Measurements from ENCODE around the gene INS.

The INS gene

DNA sequence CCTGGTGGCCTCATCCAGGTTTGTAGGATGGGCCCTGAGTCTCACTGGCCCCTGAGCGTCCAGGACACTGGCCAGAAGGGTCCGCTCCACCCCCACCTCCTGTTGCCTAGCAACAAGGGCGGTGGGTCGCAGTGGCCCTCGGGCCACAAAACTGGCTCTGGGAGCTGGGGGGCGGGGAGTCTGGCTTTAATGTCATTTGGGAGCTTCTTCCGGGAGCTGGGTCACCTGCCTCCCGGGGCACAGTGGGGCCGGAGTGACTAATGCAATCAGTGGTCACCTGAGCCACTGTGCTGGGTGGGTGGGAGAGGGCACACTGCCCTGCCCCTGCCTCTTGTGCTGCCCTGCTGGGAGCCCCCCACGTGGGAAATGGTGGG is 8.0 kb upstream of the INS start:
- Histone ChIP-seq H3K9ac (ENCODE audit: low read depth, low read length) (no peak overlapping the region), H2AFZ (ENCODE audit: low read depth, low read length) (no peak overlapping the region), H4K20me1 (ENCODE audit: insufficient read depth, low read length) (peaks cover 10% of the 10 kb centered on the region; the same call in 1 of the 2 replicates), H3K4me2 (ENCODE audit: insufficient read depth, low read length) (no peak overlapping the region), H3K4me3 (ENCODE audit: low read depth in 1 of 2, low read length in 2 of 2) (no peak overlapping the region), H3K4me1 (ENCODE audit: insufficient read depth, low read length) (no peaks in the 10 kb centered on the region), H3K27ac (ENCODE audit: low read length) (no peak overlapping the region), H3K79me2 (ENCODE audit: insufficient read depth, low read length) (no peaks in the 10 kb centered on the region), H3K36me3 (ENCODE audit: insufficient read depth, low read length) (no peaks in the 10 kb centered on the region), H3K9me3 (ENCODE audit: insufficient read depth, low read length, severe bottlenecking) (no peaks in the 10 kb centered on the region), H3K27me3 (ENCODE audit: insufficient read depth, low read length, poor library complexity) (no peaks in the 10 kb centered on the region)
- ATAC-seq (ENCODE audit: insufficient read depth, low read depth) = no peak
- DNase-seq = no peak
- no peak for TF ChIP-seq EZH2 (IDR thresholded peaks at IDR 0.05; ENCODE audit: borderline replicate concordance, low read depth, low read length, severe bottlenecking)
- TF ChIP-seq, protein P1, sequence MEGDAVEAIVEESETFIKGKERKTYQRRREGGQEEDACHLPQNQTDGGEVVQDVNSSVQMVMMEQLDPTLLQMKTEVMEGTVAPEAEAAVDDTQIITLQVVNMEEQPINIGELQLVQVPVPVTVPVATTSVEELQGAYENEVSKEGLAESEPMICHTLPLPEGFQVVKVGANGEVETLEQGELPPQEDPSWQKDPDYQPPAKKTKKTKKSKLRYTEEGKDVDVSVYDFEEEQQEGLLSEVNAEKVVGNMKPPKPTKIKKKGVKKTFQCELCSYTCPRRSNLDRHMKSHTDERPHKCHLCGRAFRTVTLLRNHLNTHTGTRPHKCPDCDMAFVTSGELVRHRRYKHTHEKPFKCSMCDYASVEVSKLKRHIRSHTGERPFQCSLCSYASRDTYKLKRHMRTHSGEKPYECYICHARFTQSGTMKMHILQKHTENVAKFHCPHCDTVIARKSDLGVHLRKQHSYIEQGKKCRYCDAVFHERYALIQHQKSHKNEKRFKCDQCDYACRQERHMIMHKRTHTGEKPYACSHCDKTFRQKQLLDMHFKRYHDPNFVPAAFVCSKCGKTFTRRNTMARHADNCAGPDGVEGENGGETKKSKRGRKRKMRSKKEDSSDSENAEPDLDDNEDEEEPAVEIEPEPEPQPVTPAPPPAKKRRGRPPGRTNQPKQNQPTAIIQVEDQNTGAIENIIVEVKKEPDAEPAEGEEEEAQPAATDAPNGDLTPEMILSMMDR (IDR thresholded peaks at IDR 0.05; ENCODE audit: borderline replicate concordance, extremely low read depth, low read length, poor library complexity, severe bottlenecking) = no peak

- Histone ChIP-seq H3K9ac (ENCODE audit: low read depth, low read length) (no peak overlapping the region), H3K9me3 (ENCODE audit: insufficient read depth, low read length, severe bottlenecking) (no peaks in the 10 kb centered on the region), H3K27me3 (ENCODE audit: insufficient read depth, low read length, poor library complexity) (no peaks in the 10 kb centered on the region), H3K4me3 (ENCODE audit: low read depth in 1 of 2, low read length in 2 of 2) (no peak overlapping the region), H3K36me3 (ENCODE audit: insufficient read depth, low read length) (no peaks in the 10 kb centered on the region), H3K4me1 (ENCODE audit: insufficient read depth, low read length) (no peaks in the 10 kb centered on the region), H3K4me2 (ENCODE audit: insufficient read depth, low read length) (no peak overlapping the region), H2AFZ (ENCODE audit: low read depth, low read length) (no peak overlapping the region), H3K27ac (ENCODE audit: low read length) (no peak overlapping the region), H4K20me1 (ENCODE audit: insufficient read depth, low read length) (peaks cover 11% of the 10 kb centered on the region; the same call in 1 of the 2 replicates), H3K79me2 (ENCODE audit: insufficient read depth, low read length) (no peaks in the 10 kb centered on the region)
- ATAC-seq (ENCODE audit: insufficient read depth, low read depth) = no peak
- DNase-seq = no peak
- no peak for TF ChIP-seq EZH2 (IDR thresholded peaks at IDR 0.05; ENCODE audit: borderline replicate concordance, low read depth, low read length, severe bottlenecking)
- TF ChIP-seq, protein P1 (IDR thresholded peaks at IDR 0.05; ENCODE audit: borderline replicate concordance, extremely low read depth, low read length, poor library complexity, severe bottlenecking) = no peak
These were observed 7.4 kb upstream of the INS start for GRCh38 chr11:2168286-2169004.

GRCh38 chr11:2167141-2168045 is 6.4 kb upstream of the INS start:
- Histone ChIP-seq H2AFZ (ENCODE audit: low read depth, low read length) (no peak overlapping the region), H3K36me3 (ENCODE audit: insufficient read depth, low read length) (no peaks in the 10 kb centered on the region), H3K79me2 (ENCODE audit: insufficient read depth, low read length) (no peaks in the 10 kb centered on the region), H3K9me3 (ENCODE audit: insufficient read depth, low read length, severe bottlenecking) (no peaks in the 10 kb centered on the region), H3K27ac (ENCODE audit: low read length) (no peak overlapping the region), H3K4me2 (ENCODE audit: insufficient read depth, low read length) (no peak overlapping the region), H4K20me1 (ENCODE audit: insufficient read depth, low read length) (peaks cover 11% of the 10 kb centered on the region; the same call in 1 of the 2 replicates), H3K4me1 (ENCODE audit: insufficient read depth, low read length) (no peaks in the 10 kb centered on the region), H3K27me3 (ENCODE audit: insufficient read depth, low read length, poor library complexity) (no peaks in the 10 kb centered on the region), H3K4me3 (ENCODE audit: low read depth in 1 of 2, low read length in 2 of 2) (no peak overlapping the region), H3K9ac (ENCODE audit: low read depth, low read length) (no peak overlapping the region)
- DNase-seq (no peak), ATAC-seq (ENCODE audit: insufficient read depth, low read depth) (no peak)
- TF ChIP-seq, protein P1 (IDR thresholded peaks at IDR 0.05; ENCODE audit: borderline replicate concordance, extremely low read depth, low read length, poor library complexity, severe bottlenecking) = no peak
- TF ChIP-seq EZH2 (IDR thresholded peaks at IDR 0.05; ENCODE audit: borderline replicate concordance, low read depth, low read length, severe bottlenecking) = no peak

Data from DND-41 (cell line).